RWPE1 (cell line): ENCODE data around the gene FGFR3.

Source experiments
- CTCF ChIA-PET: fragments of 350-600 bp; sonication (Branson Sonifier 250); formaldehyde crosslinking; extraction: SDS; loops from one replicate; lab custom pipeline; 2021; lab: Yijun Ruan, JAX
- POLR2A ChIA-PET: fragments of 400-600 bp; formaldehyde crosslinking; extraction: SDS; loops from one replicate; lab custom pipeline; 2020; ENCODE audit warnings: antibody characterized with exemption; ENCODE audit not compliant: low non-redundant PET; lab: Yijun Ruan, JAX
- DNase-seq: peaks from one replicate; pipeline ENCODE4 v3.0.0; 2012; ENCODE audit warnings: low spot score
- H3K27ac ChIP-seq: fragments of 450-650 bp; 2 replicates; pipeline ENCODE4 v1.5.1; 2017
- TF ChIP-seq, protein P1 (sequence below): fragments of 450-650 bp; conservative IDR thresholded peaks from 2 replicates; pipeline ENCODE4 v1.5.1; 2017; ENCODE audit warnings: low read depth, mild to moderate bottlenecking

FGFR3 gene

DNA sequence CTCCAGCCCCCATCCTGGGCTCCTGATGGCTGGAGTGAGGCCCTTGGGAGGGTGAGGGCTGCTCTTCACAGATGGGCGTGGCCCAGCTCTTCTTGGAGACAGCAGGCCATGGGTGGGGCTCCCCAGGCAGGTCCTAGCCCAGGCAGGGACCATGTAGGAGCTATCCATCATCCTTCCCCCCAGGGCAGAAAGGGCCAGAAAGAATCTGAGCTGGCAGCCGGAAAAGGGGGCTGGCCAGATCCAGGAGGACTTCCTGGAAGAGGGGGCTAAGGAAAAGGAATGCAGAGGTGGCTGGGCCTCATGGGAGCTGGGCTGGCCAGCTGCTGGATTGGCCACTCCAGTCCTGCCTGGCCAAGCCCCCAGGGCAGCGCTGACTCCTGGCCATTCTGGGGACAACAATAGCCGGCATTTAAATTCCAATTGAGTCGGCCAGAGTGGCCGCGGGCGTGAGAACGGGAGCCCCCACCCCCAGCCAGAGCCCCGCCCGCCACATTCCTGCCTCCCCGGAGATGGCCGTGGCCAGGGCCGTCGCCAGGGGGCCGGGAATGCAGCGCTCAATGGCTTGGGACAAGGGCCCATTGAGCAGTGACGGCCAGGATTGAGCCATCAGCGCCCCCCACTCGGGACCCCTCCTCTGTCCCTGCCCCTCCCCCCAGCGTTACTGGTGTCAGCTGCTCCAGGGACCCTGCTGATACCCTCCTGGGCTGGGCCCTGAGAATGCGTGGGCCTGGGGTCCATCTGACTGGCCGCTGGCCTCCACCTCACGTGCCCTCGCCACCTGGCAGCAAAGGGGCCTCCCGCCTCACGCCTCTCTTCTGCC is 15.1 kb upstream of the FGFR3 start:
- peak; percentile 67 for DNase-seq
- peak overlapping the region; percentile 91 for H3K27ac ChIP-seq
- ChIA-PET POLR2A (no interaction called here), CTCF (interaction anchor here (0.7 kb wide), 1 partner anchor 20 kb away, joined by 4 read pairs; no protein-coding TSS in a partner anchor)
- TF ChIP-seq, protein P1, sequence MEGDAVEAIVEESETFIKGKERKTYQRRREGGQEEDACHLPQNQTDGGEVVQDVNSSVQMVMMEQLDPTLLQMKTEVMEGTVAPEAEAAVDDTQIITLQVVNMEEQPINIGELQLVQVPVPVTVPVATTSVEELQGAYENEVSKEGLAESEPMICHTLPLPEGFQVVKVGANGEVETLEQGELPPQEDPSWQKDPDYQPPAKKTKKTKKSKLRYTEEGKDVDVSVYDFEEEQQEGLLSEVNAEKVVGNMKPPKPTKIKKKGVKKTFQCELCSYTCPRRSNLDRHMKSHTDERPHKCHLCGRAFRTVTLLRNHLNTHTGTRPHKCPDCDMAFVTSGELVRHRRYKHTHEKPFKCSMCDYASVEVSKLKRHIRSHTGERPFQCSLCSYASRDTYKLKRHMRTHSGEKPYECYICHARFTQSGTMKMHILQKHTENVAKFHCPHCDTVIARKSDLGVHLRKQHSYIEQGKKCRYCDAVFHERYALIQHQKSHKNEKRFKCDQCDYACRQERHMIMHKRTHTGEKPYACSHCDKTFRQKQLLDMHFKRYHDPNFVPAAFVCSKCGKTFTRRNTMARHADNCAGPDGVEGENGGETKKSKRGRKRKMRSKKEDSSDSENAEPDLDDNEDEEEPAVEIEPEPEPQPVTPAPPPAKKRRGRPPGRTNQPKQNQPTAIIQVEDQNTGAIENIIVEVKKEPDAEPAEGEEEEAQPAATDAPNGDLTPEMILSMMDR: no peak

DNA sequence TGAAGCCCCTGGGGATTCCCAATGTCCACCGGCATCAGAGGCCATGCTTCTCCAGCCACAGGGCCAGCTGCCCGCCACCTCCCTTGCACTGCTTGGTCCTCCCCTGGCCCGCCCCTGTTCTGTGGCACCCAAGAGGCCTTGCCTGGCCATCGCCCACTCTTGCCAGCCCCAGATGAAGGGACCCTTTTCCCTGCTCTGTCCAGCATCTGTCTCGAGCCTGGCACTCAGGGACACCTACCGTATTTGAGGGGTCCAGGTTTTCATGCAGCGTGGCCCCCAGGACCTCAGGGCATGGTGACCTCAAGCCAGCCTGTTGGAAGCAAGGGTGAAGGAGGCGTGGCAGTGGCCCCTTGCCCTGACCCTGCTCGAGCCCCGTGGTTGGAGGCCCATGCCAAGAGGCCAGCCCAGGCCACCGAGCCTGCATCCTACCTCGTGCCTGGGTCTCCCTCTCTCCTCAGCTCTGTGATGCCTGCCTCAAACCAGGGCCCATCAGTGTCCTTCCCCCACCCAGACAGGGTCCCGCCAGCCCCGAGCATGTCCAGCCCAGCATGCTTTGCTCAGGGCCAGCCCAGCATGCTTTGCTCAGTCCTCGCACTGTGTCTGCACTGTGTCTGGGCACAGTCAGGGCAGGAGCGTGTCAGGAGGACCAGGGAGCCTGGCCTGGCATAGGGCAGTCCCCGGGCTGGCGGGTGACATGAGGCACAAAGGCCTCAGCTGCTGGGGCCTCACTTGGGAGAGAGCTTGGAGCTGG is 14.3 kb upstream of the FGFR3 start:
- CTCF ChIA-PET: no interaction called here
- peak overlapping the region; percentile 91 for H3K27ac ChIP-seq
- no peak for DNase-seq
- TF ChIP-seq, protein P1: no peak
- POLR2A ChIA-PET: no interaction called here

DNA sequence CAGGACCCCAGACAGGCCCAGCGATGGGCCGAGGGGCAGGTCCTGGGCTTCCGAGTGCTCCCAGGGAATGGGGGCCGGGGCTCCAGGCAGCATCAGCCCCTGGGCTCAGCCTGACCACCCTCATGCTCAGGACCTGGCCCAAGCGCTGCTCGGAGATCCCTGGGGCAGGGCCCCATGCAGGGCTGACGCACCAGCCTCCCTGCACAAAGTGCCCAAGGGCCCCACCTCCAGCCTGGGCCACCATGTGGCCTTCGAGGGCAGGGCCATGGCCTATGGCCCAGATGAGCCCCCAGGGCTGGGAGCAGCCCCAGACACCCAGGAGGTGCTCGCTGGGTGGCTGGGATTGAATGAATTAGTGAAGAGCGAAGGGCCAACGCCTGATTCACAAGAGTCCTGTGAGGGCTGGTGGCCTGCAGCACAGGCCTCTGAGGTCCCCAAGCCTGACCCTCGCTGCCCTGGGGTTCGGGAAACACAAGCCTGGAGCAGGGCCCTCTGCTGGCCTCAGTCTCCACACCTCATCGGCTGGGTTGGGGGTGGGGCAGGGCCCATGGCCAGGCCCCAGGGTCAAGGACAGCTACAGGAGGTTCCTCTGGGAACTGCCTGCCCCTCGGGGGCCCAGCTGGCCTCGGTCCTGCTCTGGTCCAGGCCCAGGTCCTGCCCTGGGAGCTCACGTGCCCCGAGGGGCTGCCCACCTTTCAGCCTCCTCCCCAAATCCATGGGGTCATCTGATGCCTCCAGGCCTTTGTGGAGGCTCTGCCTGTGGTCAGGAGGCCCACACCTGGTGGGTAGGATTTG is 13.3 kb upstream of the FGFR3 start:
- TF ChIP-seq, protein P1: no peak
- DNase-seq: no peak
- ChIA-PET CTCF (no interaction called here), POLR2A (interaction anchor here (1.1 kb wide), 1 partner anchor 13 kb away, joined by 3 read pairs; the partner anchor contains the start of gene FGFR3)
- peak overlapping the region; percentile 91 for H3K27ac ChIP-seq

DNA sequence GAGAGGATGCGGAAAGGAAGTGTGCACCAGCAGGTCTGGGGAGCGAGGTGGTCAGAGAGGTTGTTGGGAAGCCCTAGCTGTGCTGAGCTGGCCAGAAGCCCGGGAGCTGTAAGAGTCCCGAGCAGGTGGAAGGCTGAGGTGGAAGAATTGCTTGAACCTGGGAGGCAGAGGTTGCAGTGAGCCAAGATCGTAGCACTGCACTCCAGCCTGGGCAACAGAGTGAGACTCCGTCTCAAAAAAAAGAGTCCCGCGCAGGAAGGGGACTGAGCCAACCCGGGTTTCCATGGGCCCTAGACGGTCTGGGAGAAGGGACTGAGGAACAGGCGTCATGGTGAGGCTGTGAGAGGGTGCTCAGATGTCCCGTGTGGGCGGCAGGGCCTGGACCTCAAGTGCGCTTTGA is 12.7 kb upstream of the FGFR3 start:
- ChIA-PET CTCF (interaction anchor here (0.9 kb wide), 1 partner anchor 13 kb away, joined by 3 read pairs; no protein-coding TSS in a partner anchor), POLR2A (interaction anchor here (1.1 kb wide), 1 partner anchor 13 kb away, joined by 3 read pairs; the partner anchor contains the start of gene FGFR3)
- DNase-seq: no peak
- TF ChIP-seq, protein P1: no peak
- H3K27ac ChIP-seq: peak overlapping the region; percentile 91

DNA sequence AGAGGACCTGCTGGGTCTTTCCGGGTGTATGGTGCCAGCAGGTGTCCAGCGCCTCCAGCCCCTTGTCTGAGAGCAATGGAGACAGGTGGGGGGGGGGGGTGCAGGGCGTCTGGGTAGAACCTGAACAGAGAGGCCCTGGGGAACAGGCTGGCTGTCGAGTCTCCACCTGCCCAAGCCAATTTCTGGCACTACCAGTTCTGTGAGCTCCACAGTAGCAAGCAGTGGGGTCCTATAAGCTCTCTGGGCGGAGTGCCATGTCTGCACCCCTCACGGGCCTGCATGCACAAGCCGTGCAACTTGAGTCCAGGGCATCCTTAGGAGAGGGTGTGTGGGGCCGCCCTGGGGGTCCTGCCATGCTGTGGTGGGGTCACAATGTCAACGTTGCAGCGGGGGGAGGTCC is 10.1 kb upstream of the FGFR3 start:
- no peak for DNase-seq
- TF ChIP-seq, protein P1: no peak
- CTCF ChIA-PET: interaction anchor here (0.7 to 1.1 kb wide), 2 partner anchors 27 to 35 kb away, joined by 5 to 6 read pairs; no protein-coding TSS in a partner anchor
- POLR2A ChIA-PET: no interaction called here
- H3K27ac ChIP-seq: peak overlapping the region; percentile 91
